H54 (cell line): ENCODE data around the gene IBTK.
"Not testable (repeated sequence)": the region's sequence is repeated elsewhere in the genome, so short reads cannot be mapped to it uniquely, and the experiment has no call there.

Source experiments
- DNase-seq: peaks from one replicate; pipeline ENCODE4 v3.0.0; 2011; ENCODE audit warnings: low spot score, mixed read lengths; ENCODE audit not compliant: insufficient read length
- FAIRE-seq: peaks from 3 replicates; lab custom pipeline; 2011; peaks lifted over from hg19 to GRCh38; lab: Jason Lieb, UNC
- POLR2A ChIP-seq: IDR thresholded peaks from 2 replicates; pipeline ENCODE4 v1.6.1; 2011; ENCODE audit warnings: low read depth, mild to moderate bottlenecking, low read length

IBTK gene

DNA sequence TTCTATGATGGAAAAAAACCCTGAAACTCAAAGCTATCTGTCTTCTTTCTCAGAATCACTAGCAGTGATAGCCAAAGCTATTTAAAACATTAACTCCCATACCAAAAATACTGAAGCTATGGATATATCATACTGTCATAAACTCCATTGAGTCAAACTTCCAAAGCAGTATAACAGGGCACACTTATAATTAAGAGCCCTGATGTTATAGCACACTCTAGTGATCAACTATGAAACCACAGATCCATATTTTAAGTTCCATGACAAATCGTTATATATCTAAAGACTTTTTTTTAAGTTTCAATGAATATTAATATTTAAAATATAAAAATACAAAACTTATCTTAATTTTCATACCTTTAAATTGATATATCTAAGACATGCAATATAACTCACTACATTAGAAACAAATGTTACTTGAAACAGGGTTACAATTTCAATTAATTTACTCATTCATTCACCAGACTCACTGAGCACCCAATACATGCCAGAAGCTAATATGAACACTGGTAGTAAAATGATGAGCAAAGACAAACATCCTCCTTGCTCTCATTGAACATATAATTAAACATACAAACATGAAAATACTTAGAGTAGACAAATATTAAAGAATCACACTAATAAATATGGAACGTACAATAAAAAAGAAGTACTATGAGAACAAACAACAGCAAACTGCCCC lies 69.3 kb downstream of the IBTK start:
- DNase-seq: no peak
- no peak for FAIRE-seq
- no peak for TF ChIP-seq POLR2A

DNA sequence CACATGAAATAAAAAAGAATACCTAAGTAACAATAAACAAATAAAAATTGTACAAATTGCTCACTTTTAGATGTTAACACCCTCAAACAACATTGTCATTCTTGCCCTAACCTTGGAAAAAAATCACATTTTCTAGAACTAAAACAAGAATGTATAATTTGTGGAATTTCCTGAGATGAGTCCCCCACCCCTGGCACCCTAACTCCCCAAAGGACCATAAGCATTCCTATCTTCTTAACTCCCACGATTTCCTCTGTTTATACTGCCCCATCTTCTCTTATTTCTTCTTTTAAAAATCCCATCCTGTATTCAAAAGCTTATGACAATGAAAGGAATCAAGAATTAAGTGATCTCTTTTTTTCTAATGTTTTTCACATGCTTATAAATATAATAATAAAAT lies 70.9 kb downstream of the IBTK start:
- TF ChIP-seq POLR2A: no peak
- no peak for FAIRE-seq
- no peak for DNase-seq

DNA sequence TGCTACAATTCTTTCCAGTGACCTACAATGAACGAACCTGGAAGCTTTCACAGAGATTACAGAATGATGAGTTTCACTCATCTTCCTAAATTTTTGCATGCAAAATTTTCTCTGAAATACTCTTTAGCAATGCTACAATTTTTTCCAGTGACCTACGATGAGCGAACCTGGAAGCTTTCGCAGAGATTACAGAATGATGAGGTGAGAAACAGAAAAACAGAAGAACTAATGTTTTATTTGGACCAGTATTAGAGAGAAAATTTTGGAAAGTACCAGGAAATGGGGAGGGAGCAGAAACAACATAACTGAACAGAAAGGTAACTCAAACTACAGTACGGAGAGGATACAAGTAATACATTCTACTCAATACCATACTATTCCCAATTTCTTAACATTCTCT lies 75.0 kb downstream of the IBTK start:
- DNase-seq (no peak), FAIRE-seq (no peak)
- TF ChIP-seq POLR2A: no peak

DNA sequence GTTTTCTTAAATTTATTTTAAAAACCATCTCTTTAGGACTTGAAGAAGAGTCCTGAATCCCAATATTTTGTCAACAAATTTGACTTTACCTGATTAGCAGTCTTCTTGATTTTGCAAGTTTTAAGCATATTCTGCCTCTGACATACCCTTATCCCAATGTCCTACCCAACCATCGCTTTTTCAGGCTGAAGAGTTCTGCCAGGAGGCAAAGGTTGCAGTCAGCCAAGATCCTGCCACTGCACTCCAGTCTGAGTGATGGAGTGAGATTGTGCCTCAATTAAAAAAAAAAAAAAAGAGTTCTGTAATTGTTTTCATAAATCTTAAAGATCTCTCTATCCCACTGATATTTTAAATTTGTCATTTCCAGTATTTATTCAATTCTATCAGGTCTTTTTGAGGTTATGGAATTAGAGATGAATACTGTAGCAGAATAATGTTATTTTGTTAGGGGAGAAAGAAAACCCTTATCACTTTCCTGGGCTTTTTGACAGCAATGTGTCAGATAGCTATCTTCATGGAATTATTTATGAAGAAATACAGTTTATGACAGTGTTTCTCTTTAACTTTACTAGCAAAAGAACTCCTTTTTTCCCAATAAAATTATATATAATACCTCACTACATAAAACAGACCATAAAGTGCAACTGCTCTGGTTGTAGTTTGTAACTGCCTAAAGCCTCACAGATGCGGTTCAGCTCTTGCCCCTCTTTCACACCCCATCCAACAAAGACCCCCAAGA lies 78.2 kb downstream of the IBTK start:
- DNase-seq: no peak
- no peak for TF ChIP-seq POLR2A
- FAIRE-seq: no peak

DNA sequence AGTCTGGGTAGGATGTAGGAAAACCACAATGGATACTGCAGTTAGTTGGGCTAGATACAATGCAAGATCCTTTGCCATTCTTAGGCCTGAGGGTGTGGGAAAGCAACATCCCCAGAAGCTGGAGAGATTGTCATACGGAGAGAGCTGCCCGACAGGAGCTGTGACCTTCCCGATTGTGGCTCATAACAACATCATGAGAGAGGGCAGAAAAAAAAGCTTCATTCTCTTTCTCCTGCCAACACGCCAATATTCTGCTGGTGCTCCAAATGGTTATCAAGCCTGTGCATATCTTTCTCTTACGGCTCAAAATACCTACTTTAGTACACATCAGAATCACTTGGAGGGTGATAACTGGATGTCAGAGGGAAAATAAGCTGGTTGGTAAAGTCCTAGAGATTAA lies 81.1 kb downstream of the IBTK start:
- DNase-seq: no peak
- no peak for TF ChIP-seq POLR2A
- no peak for FAIRE-seq

DNA sequence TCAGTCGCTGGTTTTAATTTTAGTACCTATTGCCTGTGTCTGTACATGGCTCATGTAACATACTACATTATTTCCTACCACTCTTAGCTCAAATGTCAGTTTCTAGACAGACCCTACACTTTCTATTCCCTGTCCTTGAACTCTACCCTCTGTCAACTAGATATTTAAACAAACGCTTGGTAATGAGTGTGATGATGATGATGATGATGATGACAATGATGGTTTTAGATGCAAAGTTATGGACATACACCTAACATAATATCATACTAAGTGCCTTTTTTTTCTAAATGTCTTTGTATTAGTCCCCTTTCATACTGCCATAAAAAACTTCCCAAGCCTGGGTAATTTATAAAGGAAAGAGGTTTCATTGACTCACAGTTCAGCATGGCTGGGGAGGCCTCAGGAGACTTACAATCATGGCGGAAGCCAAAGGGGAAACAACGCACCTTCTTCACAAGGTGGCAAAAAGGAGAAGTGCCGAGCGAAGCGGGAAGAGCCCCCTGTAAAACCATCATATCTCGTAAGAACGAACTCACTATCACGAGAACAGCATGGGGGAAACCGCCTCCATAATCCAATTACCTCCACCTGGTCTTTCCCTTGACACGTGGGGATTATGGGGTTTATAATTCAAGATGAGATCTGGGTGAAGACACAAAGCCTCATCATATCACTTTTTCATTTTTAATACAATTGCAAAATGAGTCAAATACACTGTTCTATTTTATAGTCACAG lies 87.1 kb downstream of the IBTK start:
- DNase-seq (no peak), FAIRE-seq (no peak)
- no peak for TF ChIP-seq POLR2A

DNA sequence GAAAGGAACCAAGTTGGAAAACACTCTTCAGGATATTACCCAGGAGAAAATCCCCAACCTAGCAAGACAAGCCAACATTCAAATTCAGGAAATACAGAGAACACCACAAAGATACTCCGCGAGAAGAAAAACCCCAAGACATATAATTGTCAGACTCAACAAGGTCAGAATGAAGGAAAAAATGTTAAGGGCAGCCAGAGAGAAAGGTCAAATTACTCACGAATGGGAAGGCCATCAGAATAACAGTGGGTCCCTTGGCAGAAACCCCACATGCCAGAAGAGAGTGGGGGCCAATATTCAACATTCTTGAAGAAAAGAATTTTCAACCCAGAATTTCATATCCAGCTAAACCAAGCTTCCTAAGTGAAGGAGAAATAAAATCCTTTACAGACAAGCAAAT lies 94.8 kb downstream of the IBTK start:
- not testable (repeated sequence) for DNase-seq, FAIRE-seq

DNA sequence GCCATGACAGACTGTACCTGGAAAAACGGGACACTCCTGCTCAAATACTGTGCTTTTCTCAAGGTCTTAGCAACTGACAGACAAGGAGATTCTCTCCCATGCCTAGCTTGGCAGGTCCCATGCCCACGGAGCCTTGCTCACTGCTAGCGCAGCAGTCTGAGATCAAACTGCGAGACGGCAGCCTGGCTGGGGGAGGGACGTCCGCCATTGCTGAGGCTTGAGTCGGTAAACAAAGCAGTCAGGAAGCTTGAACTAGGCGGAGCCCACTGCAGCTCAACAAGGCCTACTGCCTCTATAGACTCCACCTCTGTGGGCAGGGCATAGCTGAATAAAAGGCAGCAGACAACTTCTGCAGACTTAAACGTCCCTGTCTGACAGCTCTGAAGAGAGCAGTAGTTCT lies 96.4 kb downstream of the IBTK start:
- DNase-seq, FAIRE-seq: not testable (repeated sequence)

DNA sequence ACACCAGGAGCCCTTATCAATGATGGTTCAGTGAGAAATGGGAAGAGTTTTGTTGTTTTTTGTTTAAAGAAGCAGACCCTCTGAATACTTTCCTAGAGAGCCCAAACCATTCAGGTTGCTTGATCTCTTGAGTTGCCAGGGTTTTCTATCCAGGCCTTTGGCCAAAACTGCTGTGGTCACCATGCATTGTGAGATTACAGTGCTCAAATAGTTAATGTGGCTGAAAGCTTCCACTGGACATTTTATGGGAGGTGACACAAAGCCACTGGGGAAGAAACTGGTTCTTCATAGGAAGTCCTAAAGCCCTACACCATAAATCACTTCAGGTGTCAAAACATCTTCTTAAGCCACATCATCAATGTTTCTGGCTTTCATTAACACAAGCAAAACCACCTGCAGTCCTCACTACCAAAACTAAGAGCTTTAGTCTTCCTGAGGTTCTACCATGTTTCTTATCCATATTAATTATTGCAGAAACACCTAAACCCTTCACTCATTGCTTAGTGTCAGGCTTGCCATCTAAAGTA lies 101.6 kb downstream of the IBTK start:
- no peak for DNase-seq
- FAIRE-seq: no peak
- no peak for TF ChIP-seq POLR2A

DNA sequence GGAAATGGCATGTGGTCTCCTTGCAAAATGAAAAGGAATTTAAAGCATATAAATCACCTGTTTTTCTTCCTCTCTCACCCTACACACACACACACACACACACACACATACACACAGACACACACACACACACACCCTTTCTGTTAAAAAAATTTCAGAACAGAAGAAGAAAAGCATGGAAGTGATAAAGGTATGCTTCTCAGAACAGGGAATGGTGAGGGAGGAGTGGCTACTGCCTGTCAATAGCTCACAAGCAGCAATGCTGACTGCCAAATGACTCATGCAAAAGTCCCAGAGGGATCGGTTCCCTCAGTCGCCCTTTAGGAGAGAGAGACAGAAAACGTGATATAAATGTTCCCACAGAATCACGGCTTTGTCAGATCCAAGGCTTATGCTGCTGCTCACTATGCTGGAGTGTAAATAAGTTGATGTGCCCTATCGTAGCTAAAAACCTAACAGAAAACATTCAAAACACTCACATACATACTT lies 102.6 kb downstream of the IBTK start:
- FAIRE-seq (peak; percentile 94), DNase-seq (peak; percentile 40)
- no peak for TF ChIP-seq POLR2A

DNA sequence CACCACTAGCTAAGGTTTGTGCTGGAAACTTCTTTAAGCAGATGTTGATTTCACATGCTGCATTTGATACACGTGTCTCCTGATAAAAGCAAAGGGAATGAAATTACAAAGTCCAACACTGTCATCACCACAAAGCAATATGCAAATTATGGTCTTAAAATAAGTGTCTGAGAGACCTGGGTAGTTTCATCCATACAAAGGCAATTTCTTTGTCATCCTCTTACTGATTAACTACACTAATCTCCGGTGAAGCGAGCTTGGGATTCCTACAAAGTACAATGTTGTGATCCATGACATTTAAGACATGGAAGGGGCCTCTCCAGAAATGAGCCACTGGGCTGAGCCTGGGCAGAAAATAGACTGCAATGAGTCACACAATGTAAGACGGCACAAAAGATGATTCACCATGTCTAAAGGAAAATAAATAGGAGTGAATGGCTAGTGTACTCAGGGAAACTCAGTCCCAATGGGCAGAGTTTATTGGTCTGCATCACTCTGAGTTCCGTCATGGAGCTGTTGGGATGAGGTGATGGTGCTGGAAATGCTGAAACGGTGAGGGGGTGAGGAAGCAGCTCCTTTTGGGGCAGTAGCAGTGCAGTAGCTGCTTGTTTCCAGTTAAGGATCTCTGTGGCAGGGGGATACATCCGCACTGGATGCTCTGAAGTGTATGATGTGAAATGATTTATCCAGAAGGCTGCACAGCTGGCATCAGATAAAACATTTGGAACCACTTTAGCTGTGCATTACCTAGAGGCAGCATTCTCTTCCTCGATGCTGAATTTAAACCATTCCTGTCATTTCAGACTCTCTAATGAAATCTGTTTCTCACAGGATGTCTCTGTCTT lies 103.3 kb downstream of the IBTK start:
- peak; percentile 59 for DNase-seq

DNA sequence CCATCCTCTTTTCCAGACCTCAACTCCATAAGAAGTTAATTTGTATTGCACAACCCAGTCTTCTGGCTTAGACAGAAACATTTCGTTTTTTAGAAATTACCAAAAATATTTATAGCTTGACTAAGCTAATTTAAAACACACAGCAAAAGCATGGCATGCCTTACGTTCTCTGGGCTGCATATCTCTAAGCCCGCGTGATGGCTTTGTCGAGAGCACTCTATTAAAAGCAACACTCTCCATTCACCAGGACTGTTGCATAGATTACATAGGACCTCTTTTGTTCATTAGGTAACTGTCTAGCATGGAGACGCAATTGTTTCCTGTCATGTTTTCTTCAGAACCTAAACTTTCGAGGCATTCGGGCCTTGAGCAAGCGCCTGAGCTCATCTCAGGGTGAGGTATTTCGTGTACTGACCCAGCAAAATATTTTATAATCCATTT lies 104.5 kb downstream of the IBTK start:
- DNase-seq: no peak

More for the DNA sequence above, 103.3 kb downstream of the IBTK start:
- no peak for TF ChIP-seq POLR2A
- peak; percentile 97 for FAIRE-seq

DNA sequence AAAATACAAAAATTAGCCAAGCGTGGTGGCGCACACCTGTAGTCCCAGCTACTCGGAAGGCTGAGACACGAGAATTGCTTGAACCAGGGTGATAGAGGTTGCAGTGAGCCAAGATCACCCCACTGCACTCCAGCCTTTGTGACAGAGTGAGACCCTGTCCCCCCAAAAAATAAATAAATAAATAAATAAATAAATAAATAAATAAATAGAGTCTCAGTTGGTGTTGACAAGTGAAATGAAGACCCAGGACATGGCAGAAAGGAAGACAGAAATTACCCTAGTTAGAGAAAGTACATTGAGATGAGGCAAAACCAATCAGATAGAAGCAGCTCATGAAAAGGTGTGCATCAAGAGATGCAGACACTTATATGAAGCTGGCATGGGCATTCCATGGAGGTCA lies 105.0 kb downstream of the IBTK start:
- TF ChIP-seq POLR2A: no peak
- DNase-seq (no peak), FAIRE-seq (no peak)

More for the DNA sequence above, 104.5 kb downstream of the IBTK start:
- FAIRE-seq: no peak
- TF ChIP-seq POLR2A: no peak
